Rectal smooth muscle tissue (tissue), 1 donor: ENCODE results near the gene AGAP2.

Experiments
- H3K27ac ChIP-seq: one replicate; pipeline ENCODE4 v1.7.0; 2013; ENCODE audit warnings: low read depth, low read length, inconsistent platforms
- H3K27me3 ChIP-seq: one replicate; pipeline ENCODE4 v1.7.0; 2013; ENCODE audit warnings: low read length; ENCODE audit not compliant: control insufficient read depth, insufficient read depth
- H3K36me3 ChIP-seq: one replicate; pipeline ENCODE4 v1.7.0; 2013; ENCODE audit warnings: low read length; ENCODE audit not compliant: control insufficient read depth, insufficient read depth
- H3K4me1 ChIP-seq: one replicate; pipeline ENCODE4 v1.7.0; 2013; ENCODE audit warnings: low read length; ENCODE audit not compliant: control insufficient read depth, insufficient read depth
- H3K4me3 ChIP-seq: one replicate; pipeline ENCODE4 v1.7.0; 2013; ENCODE audit warnings: low read length
- H3K9ac ChIP-seq: one replicate; pipeline ENCODE4 v1.7.0; 2013; ENCODE audit warnings: low read length

AGAP2 gene

DNA sequence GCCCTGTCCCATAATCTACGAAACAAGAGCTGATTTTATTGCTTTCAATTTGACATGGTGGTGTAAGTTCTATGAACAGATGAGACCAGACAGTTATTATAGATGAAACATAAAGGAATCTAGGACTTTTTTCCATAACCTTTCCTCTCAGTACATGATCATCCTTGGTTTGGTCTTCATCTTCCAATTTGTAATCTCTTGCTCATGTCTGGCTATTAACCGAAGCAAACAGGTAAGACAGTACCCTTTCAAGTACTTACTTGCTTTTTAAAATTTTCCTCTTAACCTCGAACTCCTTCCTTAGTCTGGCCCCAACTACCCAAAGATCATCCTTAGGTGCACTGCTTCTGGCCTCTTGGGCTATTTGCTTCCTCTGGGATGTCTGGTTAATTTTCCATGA, 7.5 kb upstream of the AGAP2 start:
- H3K9ac ChIP-seq, result no peak overlapping the region

DNA sequence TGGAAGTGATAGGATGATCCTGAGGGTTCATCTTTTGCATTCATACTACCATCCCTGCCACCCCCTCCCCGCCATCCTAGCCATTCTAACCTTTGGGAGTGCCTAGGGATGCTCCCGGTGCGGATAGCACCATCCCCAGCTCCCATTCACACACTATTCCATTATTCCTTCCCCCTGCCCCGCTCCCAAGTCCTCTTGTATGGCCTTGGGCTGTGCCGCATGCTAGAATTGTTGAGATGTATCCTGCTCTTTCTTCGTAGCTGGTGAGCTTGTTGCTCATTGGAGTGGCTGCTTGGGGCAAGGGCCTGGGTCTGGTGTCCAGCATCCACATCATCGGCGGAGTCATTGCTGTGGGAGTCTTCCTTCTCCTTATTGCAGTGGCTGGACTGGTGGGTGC, 6.9 kb upstream of the AGAP2 start:
- Histone ChIP-seq H3K4me3 (peak overlapping the region; percentile 86), H3K27ac (peak overlapping the region; percentile 93), H3K9ac (peak overlapping the region; percentile 84), H3K36me3 (peaks cover 17% of the 10 kb centered on the region), H3K27me3 (no peaks in the 10 kb centered on the region), H3K4me1 (peaks cover 5% of the 10 kb centered on the region)

More for the DNA sequence above, 7.5 kb upstream of the AGAP2 start:
- peak overlapping the region; percentile 93 for H3K27ac ChIP-seq
- H3K4me3 ChIP-seq, result peak overlapping the region; percentile 86
- H3K36me3 ChIP-seq, result peaks cover 17% of the 10 kb centered on the region
- H3K4me1 ChIP-seq, result peaks cover 7% of the 10 kb centered on the region
- no peaks in the 10 kb centered on the region for H3K27me3 ChIP-seq

DNA sequence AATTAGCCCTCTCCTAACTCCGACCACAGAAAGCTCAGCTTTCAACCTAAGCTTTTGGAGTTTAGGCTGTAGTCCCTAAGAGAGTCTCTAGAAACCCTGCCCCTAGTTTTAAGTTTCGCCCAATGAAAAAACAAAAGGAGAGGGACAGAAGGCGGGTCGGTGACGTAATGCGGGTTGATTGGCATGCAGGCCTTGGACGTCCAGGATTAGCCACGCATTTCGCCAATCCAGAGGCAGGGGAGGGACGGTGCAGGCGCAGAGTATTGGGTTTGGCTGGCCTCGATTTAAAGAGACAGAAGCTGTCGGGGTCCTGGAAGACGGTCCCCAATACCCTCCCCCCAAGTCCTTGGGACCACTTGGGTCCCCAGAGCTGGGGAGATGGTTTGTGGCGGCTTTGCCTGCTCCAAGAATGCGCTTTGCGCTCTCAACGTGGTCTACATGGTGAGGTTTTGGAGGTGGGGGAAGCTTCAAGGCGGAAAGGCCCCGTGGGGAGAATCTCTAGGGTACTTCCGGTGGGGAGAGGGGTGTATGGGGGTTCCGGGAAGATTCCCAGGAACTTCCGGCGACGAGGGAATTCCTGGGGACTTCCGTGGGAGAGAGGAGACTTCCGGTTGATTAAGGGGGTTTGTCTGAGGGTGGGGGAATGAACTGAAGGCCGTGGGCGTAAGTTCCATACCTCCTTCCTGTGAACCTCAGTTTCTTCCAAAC, 6.4 kb upstream of the AGAP2 start, which contains the start of gene TSPAN31:
TSPAN31 (plus strand) TSS at position 263 of the 708 bp plus-strand sequence; CDS start at position 379, 116 bp downstream.
- H3K9ac ChIP-seq, result peak within 1 kb of the TSS; percentile 84
- peaks cover 3% of the 10 kb centered on the region for H3K27me3 ChIP-seq
- peaks cover 5% of the 10 kb centered on the region for H3K4me1 ChIP-seq
- H3K27ac ChIP-seq, result peak within 1 kb of the TSS; percentile 93
- H3K36me3 ChIP-seq, result peaks cover 13% of the 10 kb centered on the region
- peak within 1 kb of the TSS; percentile 86 for H3K4me3 ChIP-seq

GRCh38 chr12:57744194-57744776, 5.7 kb upstream of the AGAP2 start:
- Histone ChIP-seq H3K27me3 (peaks cover 7% of the 10 kb centered on the region), H3K36me3 (peaks cover 13% of the 10 kb centered on the region), H3K27ac (peak overlapping the region; percentile 93), H3K4me3 (peak overlapping the region; percentile 86), H3K4me1 (peaks cover 5% of the 10 kb centered on the region), H3K9ac (no peak overlapping the region)

DNA sequence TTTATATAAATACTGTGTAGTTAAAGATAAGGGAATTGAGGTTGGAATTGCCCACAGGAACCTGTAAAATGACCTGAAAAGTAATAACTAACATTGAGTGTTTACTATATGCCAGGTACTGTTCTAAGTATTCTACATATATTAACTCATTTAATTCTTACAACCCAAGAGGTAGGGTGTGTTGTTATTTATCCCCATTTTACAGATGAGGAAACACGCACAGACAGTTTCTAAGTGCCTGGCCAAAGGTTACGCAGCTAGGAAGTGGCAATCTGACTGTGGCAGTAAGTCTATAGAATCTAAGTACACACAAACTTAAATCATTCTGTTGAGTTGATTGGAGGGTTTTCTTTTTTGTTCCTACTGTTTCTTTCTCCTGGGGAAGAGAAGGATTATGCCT, 5.2 kb upstream of the AGAP2 start:
- H3K27ac ChIP-seq, result no peak overlapping the region
- H3K4me1 ChIP-seq, result peaks cover 5% of the 10 kb centered on the region
- H3K9ac ChIP-seq, result no peak overlapping the region
- H3K4me3 ChIP-seq, result no peak overlapping the region
- H3K27me3 ChIP-seq, result peaks cover 10% of the 10 kb centered on the region
- peaks cover 9% of the 10 kb centered on the region for H3K36me3 ChIP-seq

- peaks cover 2% of the 10 kb centered on the region for H3K36me3 ChIP-seq
- H3K4me1 ChIP-seq, result peaks cover 5% of the 10 kb centered on the region
- peaks cover 14% of the 10 kb centered on the region for H3K27me3 ChIP-seq
- H3K27ac ChIP-seq, result no peak overlapping the region
- H3K4me3 ChIP-seq, result peak overlapping the region; percentile 51
- H3K9ac ChIP-seq, result no peak overlapping the region
Measured at GRCh38 chr12:57741844-57742738, 3.5 kb upstream of the AGAP2 start.

- peaks cover 5% of the 10 kb centered on the region for H3K4me1 ChIP-seq
- H3K4me3 ChIP-seq, result peak overlapping the region; percentile 51
- no peak overlapping the region for H3K27ac ChIP-seq
Measured at GRCh38 chr12:57741413-57741789, 2.9 kb upstream of the AGAP2 start.

GRCh38 chr12:57740656-57741412, 2.3 kb upstream of the AGAP2 start:
- Histone ChIP-seq H3K27me3 (peaks cover 21% of the 10 kb centered on the region), H3K4me1 (peaks cover 4% of the 10 kb centered on the region), H3K4me3 (peak overlapping the region; percentile 51), H3K36me3 (no peaks in the 10 kb centered on the region), H3K27ac (no peak overlapping the region), H3K9ac (no peak overlapping the region)

More at GRCh38 chr12:57741413-57741789, 2.9 kb upstream of the AGAP2 start:
- H3K9ac ChIP-seq, result no peak overlapping the region
- H3K27me3 ChIP-seq, result peaks cover 20% of the 10 kb centered on the region
- H3K36me3 ChIP-seq, result no peaks in the 10 kb centered on the region

GRCh38 chr12:57739914-57740538, 1.5 kb upstream of the AGAP2 start:
- Histone ChIP-seq H3K4me3 (no peak overlapping the region), H3K36me3 (no peaks in the 10 kb centered on the region), H3K4me1 (no peaks in the 10 kb centered on the region), H3K27me3 (peaks cover 27% of the 10 kb centered on the region), H3K27ac (no peak overlapping the region), H3K9ac (no peak overlapping the region)

GRCh38 chr12:57739387-57739786, 845 bp upstream of the AGAP2 start:
- Histone ChIP-seq H3K27ac (no peak overlapping the region), H3K4me1 (no peaks in the 10 kb centered on the region), H3K4me3 (no peak overlapping the region), H3K9ac (no peak overlapping the region), H3K36me3 (no peaks in the 10 kb centered on the region), H3K27me3 (peaks cover 30% of the 10 kb centered on the region)

DNA sequence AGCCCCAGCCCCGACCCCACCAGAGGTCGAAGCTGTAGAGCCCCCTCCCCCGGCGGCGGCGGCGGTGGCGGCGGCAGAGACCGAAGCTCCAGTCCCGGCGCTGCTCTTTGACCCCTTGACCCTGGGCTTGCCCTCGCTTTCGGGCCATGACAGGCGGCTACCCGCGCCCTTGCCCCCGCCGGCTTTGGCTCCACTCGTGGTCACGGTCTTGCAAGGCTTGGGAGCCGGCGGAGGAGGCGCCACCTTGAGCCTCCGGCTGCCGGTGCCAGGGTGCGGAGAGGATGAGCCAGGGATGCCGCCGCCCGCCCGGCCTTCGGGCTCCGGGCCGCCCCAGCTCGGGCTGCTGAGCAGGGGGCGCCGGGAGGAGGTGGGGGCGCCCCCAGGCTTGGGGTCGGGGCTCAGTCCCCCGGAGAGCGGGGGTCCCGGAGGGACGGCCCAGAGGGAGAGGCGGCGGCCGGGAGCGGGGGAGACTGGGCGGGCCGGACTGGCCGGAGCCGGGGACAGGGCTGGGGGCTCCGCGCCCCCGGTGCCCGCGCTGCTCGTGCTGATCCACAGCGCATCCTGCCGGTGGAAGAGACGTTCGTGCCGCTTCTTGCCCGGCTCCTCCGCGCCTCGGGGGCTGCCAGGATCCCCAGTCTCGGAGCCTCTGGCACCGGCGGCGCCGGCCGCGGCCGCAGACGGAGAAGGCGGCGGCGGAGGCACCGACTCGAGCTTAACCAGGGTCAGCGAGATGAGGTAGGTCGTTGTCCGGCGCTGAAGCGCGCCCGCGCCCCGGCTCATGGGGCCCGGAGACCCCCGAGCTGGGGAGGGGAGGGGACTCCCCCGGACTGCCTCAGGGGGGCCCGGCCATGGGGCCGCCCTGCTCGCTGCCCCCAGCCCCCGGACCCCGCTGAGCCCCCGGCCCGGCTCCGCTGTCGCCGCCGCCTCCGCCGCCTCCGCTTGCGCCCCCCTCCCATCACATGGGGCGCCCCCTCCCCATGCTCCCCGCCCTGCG, 778 bp downstream of the AGAP2 start:
- Histone ChIP-seq H3K9ac (no peak overlapping the region), H3K4me1 (no peaks in the 10 kb centered on the region), H3K36me3 (no peaks in the 10 kb centered on the region)

More for the DNA sequence above, 778 bp downstream of the AGAP2 start:
- Histone ChIP-seq H3K4me3 (no peak overlapping the region), H3K27ac (no peak overlapping the region), H3K27me3 (peaks cover 32% of the 10 kb centered on the region)
